ENCODE results near the gene EDIL3.

The EDIL3 gene

DNA sequence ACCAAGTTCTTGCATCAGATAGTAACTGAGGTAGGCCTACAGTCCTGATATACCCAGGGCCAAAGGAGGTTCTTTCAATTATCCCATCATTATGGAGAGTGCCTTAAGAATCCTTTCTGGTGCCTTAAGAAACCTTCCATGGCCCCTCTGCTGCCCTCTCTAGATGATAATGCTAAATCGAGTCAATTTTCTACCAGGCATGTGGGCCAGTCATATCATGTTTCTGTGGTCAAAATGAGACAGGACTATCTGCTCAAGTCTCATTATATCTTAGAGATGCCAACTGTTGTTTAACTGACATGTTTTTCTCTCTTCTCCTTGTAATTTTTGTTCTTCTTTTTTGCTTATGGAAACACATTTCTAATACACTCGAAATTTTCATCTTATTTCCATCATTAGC is 127.6 kb downstream of the EDIL3 start:
- DNase-seq, result no peak

DNA sequence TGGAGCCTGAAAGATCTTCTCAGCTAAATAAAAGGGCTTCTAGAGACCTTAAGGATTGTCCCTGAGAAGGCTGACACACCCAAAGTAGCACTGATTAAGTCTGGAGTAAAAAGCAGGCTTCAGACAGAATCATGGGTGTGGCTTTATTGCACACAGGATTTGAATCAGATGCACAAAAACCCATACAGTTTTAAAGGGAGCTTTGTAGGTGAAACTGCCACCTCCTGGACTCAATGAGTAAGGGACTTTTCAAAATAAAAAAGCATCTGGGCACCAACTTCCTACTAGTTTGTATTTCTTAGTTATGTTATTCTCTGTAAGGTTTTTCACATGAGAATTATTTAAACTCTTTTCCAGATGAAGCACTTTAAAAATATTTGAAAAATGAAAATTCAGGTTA is 129.4 kb downstream of the EDIL3 start:
- no peak for DNase-seq

DNA sequence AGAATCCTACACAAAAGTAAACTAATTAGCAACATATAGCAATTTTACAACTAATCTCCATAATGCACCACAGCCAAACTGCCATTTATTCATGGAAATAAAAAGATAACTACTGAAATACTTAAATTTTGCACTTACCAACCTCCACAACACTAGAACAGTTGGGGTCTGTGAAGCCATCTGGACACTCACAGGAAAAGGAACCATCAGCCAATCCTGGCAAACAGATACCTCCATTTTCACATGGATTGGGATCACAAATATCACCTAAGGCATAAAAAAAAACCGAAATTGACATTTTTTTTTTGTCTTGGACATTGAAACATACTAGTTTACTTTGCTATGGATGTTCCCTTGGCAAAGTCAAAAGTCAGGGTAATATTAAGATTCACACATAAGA is 130.7 kb downstream of the EDIL3 start:
- DNase-seq, result no peak

DNA sequence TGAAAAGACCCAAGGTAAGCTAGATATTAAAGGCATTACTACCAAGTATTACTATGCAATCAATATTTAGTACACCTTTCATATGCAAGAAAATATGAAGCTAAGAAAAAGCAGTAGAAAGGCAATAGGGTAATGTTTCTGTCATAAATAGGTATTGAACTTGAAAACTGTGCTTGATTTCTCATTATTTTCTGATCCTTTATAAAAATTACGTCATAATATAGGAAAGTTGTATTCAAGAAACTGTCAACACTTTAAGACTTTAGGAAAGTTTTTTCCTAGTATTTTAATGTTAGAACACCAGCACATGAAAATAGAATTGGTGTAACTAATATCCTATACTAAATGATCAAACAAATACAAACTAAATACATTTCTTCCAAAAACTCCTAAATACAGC is 133.2 kb downstream of the EDIL3 start:
- no peak for DNase-seq

DNA sequence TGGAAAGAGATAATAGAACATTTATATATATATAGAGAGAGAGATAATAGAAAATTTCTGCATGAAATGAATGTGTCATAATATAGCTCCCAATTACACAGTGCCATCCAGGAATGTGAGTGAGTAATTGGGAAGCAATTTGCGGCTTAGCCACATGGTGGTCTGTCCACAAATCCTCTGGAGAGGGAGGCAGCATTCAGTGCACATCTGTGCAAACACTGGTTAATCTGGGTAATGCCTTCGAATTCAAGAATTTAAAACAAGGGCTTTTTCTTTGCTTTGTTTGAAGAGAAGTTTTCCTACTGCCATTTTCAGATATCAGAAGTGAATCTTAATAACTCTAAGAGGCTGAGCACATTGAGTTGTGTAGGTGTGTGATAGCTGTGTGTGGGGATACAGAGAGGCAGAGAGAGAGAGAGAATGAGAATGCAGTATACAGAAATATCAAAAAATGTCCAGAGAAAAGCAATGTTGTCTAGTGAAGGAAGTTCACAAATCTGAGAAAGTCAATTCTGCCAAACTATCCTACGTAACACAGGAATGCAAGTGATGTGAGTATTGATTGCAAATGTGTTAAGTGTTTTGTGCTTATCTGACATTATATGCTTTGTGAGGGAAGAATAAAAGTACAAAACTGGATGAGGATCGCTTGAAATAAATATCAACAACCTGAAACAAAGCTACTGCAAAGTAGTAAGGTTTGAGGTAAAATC is 134.6 kb downstream of the EDIL3 start:
- no peak for DNase-seq

DNA sequence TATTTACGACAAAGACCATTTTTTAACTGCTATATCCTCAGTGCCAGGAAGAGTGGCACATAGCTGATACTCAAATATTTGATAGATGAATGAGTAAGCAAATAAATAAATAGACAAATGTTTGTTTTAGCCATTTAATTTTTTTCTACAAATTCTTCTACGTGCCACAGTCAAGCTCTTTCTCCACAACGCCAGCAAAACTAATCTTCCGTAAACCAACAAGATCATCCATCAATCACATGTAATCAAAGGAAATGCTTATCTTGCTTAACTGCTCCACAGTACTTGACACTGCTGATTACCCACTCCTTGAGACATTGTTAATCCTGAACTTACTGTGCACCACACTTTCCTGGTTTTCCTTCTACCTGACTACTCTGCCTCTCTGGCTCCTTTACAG is 136.7 kb downstream of the EDIL3 start:
- no peak for DNase-seq

DNA sequence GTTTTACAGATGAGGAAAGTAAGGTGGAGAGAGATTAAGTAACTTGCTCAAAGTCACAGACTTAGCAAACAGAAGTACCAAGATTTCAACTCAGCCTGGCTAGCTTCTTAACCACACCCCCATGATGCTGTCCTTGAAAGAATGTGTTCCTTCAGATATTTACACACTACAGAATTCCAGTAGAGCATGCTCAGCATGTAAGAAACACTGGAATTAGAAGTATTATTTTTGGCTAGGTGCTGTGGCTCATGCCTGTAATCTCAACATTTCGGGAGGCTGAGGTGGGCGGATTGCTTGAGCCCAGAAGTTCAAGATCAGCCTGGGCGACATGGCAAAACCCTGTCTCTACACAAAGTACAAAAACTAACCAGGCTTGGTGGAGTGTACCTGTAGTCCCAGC is 142.4 kb downstream of the EDIL3 start:
- DNase-seq, result no peak

DNA sequence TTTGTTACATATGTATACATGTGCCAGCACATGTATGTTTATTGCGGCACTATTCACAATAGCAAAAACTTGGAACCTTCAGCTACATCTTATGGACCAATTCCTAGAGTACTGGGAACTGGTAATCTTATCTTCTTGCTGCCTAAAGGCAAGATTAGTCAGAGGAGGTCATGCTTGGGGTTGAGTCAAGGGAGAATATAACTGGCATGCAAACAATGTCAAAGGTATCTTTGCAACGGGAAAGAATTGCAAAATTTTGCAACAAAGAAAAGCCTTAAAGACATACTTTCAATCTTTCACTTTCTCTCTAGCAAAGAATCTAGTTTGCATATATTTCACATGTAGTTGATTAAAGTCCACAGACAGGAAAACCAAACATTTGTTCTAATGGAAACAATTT is 145.2 kb downstream of the EDIL3 start:
- DNase-seq, result no peak

DNA sequence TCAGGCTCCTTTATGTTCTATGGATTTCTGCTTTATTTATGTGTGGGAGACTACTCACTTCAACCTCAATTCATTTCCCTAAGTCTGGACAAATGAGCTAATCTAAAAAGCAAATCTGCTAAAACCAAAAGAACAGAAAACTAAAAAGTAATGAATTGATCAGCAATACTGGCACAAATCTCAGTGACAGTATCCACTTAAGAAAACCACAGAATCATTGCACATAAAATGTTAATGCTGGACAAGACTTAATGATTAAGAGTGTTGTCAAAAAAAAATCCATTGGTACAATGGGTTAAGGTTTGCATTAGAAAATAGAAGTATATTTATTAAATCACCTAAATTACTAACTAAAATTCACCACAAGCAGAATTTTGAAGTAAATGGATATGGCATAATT is 147.6 kb downstream of the EDIL3 start:
- no peak for DNase-seq

DNA sequence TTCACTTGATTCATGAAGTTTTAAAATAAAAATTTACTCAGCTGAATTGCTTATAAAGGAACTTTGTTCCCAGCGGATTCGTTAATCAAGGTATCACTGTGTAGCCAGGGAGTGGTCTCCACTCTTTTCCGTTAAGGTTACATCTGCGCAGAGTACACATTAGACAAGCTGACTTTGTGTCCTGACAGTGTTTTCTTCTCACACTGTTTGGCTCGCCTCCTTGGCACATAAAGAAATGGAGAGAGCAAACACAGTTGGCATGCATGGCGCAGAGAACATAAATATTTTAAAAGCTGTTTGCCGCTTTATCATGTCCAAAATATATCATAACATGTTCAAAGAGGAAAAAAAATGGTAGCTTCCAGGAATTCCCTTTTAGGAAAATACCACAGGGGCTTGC is 153.2 kb downstream of the EDIL3 start:
- no peak for DNase-seq

DNA sequence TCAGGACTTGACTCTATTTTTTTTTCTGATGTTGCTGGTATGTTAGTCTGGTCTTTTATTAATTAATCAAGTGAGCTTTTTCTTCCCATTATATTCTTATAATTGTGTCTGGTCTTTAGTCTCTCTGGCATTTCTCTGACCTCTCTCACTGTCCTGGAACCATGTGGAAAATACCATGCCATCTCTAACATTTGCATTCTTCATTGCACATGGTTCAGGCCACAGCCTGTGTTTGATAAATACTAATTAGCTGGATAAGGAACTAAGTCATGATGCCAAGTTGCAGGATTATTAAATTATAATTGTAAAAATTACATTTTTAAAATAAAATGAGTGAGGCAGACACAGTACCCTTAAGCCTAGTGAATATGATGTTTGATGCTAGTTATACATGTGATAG is 155.6 kb downstream of the EDIL3 start:
- no peak for DNase-seq

DNA sequence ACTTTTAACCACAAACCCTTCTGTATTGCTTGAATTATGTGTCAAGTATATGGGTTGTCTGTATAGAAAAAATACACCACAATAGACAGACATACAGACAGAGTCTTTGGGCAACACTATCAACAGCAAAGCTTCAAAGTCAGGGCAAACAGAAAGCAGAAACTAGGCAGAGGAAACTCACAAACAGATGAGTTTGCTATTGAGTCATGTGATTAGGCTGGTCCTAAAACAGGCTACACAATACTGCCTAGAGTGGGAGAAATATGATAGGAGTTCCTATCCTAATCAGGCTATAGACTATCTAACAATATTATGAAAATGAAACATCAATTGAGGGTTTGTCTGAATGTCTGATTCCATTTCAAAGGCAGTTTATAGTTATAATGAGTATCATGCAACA is 156.4 kb downstream of the EDIL3 start:
- no peak for DNase-seq

DNA sequence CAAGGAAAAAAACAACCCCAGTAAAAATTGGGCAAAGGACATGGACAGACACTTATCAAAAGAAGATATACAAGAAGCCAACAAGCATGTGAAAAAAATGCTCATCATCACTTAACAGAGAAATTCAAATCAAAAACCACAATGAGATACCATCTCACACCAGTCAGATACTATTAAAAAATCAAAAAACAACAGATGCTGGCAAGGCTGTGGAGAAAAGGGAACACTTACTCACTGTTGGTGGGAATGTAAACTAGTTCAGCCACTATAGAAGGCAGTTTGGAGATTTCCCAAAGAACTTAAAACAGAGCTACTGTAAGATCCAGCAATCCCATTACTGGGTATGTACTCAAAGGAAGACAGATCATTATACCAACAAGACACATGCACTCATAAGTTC is 157.4 kb downstream of the EDIL3 start:
- DNase-seq, result no peak

DNA sequence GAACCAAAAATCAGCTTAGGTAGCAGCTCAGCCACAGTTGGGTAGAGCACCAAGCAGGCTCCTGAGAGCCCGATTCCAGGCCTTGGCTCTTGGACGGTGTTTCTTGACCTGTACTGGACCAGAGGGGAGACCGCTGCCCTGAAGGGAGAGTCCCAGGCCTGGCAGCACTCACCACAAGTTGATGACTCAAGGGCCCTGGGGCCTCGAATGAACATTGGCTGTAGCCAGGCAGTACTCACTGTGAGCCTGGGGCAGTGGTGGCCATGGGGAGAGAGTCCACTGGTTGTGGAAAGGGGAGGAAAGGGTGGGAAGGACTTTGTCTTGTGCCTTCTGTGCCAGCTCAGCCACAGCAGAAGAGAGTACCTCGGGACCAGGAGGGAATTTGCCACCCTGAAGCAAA is 166.1 kb downstream of the EDIL3 start:
- DNase-seq, result no peak

DNA sequence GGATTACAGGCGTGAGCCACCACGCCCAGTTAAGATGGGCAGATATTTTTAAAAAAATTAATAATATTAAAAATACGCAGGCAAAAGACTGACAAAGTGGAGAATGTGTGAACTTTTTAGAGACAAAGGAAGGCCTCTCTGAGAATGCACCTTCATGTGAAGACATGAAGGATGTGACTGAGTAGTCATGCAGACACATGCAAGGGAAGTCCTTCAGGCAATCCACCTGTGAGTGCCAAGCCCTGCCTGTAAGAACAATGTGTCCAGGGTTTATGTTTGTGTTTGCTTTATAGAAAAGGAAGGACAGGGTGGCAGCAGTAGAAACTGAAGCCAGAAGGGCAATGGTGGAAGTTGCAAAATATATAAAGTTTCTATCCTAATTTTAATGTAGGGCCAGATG is 169.2 kb downstream of the EDIL3 start:
- no peak for DNase-seq

DNA sequence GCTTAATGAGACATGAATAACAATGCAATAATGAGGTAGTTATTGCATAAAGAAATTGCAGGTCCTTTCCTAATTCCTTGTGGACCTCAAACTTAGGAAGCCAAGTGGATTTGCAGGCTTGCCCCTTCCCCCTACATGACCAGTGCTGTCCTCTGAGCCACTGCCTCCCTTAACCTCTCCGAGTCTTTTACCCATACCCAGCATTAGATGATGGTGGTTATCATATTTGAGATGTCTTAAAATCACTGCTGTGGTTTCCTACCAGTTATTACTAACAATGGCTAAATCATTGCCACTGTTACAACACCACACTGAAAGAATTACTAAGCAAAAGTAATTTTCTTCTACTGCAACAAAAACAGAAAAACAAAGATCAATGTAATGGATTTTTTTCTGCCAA is 170.8 kb downstream of the EDIL3 start:
- no peak for DNase-seq

DNA sequence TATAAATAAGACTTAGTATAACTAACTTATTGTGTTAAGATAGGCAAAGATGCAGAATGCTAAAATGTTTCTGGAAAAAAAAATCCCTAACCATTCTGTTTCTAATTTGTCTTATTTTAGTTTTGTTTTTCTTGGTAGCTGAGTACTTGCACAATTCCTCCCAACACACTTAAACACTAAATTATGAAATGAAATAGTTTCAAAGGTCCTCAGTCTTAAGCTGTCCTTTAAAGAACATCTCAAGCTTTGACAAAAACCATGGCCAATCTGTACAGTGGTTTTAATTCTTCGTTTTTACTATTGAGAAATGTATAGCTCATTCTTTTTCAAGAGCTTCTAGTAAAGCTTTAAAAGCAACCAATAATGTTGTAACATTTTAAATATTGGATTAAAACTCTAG is 171.5 kb downstream of the EDIL3 start:
- DNase-seq, result no peak

DNA sequence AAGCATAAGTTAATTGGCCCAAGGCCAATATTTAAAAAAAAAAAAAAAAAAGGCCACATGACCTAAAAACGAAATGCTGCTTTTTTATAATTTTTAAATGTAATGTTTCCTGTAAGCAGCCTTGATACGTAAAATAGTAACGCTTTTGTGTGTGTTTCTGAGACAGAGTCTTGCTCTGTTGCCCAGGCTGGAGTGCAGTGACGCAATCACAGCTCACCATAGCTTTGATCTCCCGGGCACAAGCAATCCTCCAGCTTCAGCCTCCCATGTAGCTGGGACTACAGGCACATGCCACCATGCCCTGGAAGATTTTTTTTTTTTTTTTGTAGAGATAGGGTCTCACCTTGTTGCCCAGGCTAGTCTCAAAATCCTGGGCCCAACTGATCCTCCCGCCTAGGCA is 179.9 kb downstream of the EDIL3 start:
- no peak for DNase-seq

DNA sequence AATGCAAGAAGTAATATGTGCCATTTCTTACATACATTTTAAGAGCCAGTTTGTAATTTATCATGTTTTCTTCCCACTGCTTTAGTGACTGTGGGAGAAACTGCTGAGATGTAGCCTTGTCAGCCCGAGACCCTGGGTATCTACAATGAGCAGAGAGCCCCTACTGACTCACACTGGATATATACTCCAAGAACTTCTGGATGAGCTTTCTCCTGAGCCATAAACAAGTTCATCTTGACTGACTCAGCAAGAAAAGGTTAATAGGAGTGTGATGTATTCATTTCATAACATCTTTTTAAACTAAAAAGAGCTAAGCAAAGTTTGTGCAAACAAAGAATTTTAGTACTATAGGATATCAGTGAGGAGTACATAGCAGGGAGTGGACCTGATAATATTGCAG is 182.5 kb downstream of the EDIL3 start:
- no peak for DNase-seq

DNA sequence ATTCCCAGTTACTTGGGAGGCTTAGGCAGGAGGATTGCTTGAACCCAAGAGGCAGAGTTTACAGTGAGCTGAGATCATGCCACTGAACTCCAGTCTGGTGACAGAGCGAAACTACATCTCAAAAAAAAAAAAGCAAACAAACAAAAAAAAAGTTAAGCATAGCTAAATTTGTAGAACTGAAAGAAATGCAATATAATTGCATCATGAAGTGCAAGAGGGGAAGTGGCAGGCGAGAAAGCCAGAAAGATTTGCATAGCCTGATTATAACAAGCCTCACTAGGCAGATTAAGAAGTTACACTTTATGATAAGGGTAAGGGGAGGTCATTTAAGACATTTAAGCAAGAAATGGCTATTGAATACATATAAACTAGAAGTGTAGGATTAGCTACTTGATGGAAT is 187.1 kb downstream of the EDIL3 start:
- DNase-seq, result no peak

DNA sequence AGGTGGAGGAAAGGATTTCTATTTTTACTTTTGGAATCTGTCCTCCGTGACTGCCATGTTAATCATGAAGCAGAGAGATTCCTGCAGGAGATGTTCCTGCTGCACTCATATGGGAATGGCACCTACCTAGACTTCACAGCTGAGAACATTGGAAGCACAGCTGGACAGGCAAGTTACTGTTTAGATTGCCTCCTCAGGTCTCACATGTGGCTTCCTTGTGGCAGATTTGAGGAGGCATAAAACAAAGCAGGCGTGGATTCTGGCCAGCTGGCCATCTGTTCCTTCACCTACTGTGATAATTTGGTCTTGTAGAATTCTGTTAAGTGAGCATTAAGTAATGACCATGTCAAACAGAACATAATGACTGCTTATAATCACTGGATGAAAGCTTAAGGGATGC is 193.4 kb downstream of the EDIL3 start:
- DNase-seq, result no peak

DNA sequence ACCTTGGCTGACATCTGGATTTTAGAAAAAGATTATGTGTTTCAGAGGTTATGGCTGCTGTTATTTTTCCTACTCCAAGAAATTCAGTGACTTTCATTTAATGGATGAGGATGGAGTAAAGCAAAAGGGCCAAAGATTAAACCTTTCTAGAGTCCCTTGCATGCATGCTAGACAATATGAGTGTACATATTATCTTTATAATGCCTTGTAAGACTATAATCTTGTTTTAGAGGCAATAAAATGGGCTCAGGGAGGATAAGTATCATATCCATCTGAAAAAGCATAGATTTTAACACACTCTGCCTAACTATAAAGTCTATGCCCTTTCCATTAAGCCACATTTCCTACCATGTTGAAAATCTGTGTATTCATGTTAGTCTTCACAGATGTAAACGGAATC is 199.8 kb downstream of the EDIL3 start:
- DNase-seq, result no peak

DNA sequence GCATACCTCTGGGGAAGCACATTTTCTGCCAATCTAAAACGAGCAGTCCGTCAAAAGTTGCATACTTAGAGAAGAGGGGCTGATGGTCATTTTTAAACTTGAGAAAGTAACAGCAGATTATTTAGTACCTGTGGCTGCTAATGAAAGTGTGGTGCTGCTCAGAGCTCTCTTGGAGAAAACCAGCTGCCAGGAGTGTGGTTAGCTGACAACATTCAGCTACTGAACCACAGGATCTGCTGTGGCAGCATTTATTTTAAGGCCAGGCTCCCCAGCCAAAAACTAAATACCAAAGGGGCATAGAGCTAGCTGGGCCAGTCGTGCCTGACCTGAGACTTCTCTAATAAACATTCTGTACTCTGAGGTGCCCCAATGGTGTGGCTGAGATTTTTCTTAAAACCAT is 203.6 kb downstream of the EDIL3 start:
- no peak for DNase-seq

DNA sequence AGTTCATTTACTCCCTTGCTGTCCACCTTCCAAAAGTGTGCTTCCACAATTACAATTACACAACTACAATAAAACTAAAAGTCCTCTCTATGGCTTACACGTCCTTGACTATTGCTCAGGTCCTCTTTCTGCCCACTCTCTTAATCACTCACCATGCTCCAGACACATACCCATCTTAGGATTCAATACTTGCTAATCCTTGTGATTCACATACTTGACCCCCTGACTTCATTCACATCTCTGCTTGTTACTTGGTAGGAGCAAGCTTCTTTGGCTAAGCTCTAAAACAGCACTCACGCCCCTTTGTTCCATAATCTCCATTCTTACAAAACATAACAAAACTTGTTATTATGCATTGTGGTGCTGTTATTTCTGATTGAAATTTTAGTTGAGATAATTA is 215.8 kb downstream of the EDIL3 start:
- no peak for DNase-seq

DNA sequence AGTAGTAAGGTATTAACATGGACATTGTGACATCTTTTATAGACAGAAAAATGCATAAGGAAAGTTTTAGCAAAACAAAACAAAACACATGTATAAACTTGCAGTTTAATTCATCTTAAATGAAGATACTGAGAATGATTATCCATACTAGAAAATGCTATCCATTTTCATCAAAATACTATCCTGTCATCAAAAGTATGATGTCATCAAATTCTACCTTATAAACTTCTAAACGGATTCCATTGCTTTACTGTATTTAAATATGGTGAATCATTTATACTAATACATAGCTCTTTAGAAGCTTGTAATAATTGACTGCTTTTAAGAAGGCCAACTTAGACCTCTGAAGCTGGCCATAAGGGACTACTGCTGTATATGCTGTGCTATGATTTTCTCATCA is 221.0 kb downstream of the EDIL3 start:
- DNase-seq, result no peak

DNA sequence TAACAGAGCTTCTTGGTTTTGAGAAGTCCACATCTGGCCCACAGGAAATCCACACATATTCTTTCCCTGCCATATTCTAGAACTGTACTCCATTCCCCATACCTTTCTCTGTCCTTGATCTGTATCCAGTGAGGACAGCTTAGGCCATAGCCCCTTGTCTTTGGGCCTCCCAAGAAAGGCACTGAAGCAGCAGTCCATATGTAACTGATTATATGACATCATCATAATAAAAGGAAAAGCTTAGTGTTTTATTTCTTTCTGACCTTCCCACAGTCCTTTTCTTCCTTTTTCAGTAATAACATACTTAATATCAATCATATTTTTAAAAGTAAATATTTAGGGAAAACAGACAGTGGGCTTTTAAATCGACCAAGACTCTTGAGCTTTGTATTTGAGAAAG is 222.0 kb downstream of the EDIL3 start:
- DNase-seq, result no peak
